IPS DF 4.7 (cell line): ENCODE results near the gene TCF12.

ENCODE experiments used
- DNase-seq: peaks from one replicate; pipeline ENCODE4 v3.0.0-alpha.2; 2013; ENCODE audit warnings: low spot score; ENCODE audit errors: extremely low read depth

TCF12 gene

GRCh38 chr15:57290187-57290586, 371.7 kb downstream of the TCF12 start:
- no peak for DNase-seq

GRCh38 chr15:57290826-57291225, 372.4 kb downstream of the TCF12 start:
- no peak for DNase-seq

- DNase-seq: no peak
These were observed 378.2 kb downstream of the TCF12 start for GRCh38 chr15:57296473-57297162.

GRCh38 chr15:57297163-57297593, 378.7 kb downstream of the TCF12 start:
- DNase-seq: no peak

- no peak for DNase-seq
These were observed 379.2 kb downstream of the TCF12 start for GRCh38 chr15:57297630-57298029.

- DNase-seq: no peak
These were observed 379.8 kb downstream of the TCF12 start for GRCh38 chr15:57298204-57298603.

- DNase-seq: no peak
These were observed 380.6 kb downstream of the TCF12 start for GRCh38 chr15:57298843-57299550.

- DNase-seq: no peak
These were observed 382.9 kb downstream of the TCF12 start for GRCh38 chr15:57301307-57301706.

- DNase-seq: no peak
These were observed 384.3 kb downstream of the TCF12 start for GRCh38 chr15:57302640-57303257.

GRCh38 chr15:57305009-57305408, 386.6 kb downstream of the TCF12 start:
- no peak for DNase-seq

GRCh38 chr15:57306161-57306943, 387.9 kb downstream of the TCF12 start:
- DNase-seq: no peak

GRCh38 chr15:57306944-57307411, 388.5 kb downstream of the TCF12 start:
- no peak for DNase-seq

GRCh38 chr15:57307527-57308169, 389.2 kb downstream of the TCF12 start:
- no peak for DNase-seq

- no peak for DNase-seq
These were observed 389.7 kb downstream of the TCF12 start for GRCh38 chr15:57308170-57308545.

- DNase-seq: no peak
These were observed 391.7 kb downstream of the TCF12 start for GRCh38 chr15:57309856-57310760.

GRCh38 chr15:57310876-57311275, 392.4 kb downstream of the TCF12 start:
- DNase-seq: no peak

- DNase-seq: no peak
These were observed 393.5 kb downstream of the TCF12 start for GRCh38 chr15:57312006-57312317.

- no peak for DNase-seq
These were observed 394.1 kb downstream of the TCF12 start for GRCh38 chr15:57312318-57313133.

- no peak for DNase-seq
These were observed 394.7 kb downstream of the TCF12 start for GRCh38 chr15:57313134-57313483.

- no peak for DNase-seq
These were observed 395.8 kb downstream of the TCF12 start for GRCh38 chr15:57314221-57314620.
